OCI-LY3 (cell line): ENCODE data around the gene CYBC1.

ENCODE experiments used
- H2AFZ ChIP-seq: fragments of 200-600, 300-600 bp; shearing (Covaris generic); 2 replicates; pipeline ENCODE4 v1.6.0; 2014; ENCODE audit warnings: antibody characterized with exemption, low read depth, low read length
- H3K27ac ChIP-seq: fragments of 200-600, 300-600 bp; sonication (generic); 2 replicates; pipeline ENCODE4 v1.5.1; 2014; ENCODE audit warnings: mild to moderate bottlenecking, low read length, moderate library complexity, mixed read lengths
- H3K27me3 ChIP-seq: fragments of 200-600, 300-600 bp; sonication (generic); 2 replicates; pipeline ENCODE4 v1.6.1; 2014; ENCODE audit warnings: low read depth, low read length, mixed read lengths
- H3K36me3 ChIP-seq: fragments of 200-600, 300-600 bp; sonication (generic); replicated peaks from 2 replicates; pipeline ENCODE3; 2014; ENCODE audit warnings: low read depth, low read length, mixed read lengths
- H3K4me1 ChIP-seq: fragments of 300-600, 200-600 bp; sonication (generic); 2 replicates; pipeline ENCODE4 v1.6.1; 2014; ENCODE audit warnings: low read length, mixed read lengths
- H3K4me2 ChIP-seq: fragments of 200-600, 300-600 bp; sonication (generic); 2 replicates; pipeline ENCODE4 v1.6.1; 2014; ENCODE audit warnings: low read length, mixed read lengths
- H3K4me3 ChIP-seq: fragments of 300-600, 200-600 bp; sonication (generic); 2 replicates; pipeline ENCODE4 v1.5.1; 2014; ENCODE audit warnings: antibody characterized with exemption, mild to moderate bottlenecking, low read length, moderate library complexity
- H3K79me2 ChIP-seq: fragments of 300-600, 200-600 bp; shearing (Covaris generic); 2 replicates; pipeline ENCODE4 v1.6.1; 2014; ENCODE audit warnings: mild to moderate bottlenecking, low read length, mixed read lengths
- H3K9ac ChIP-seq: fragments of 300-600, 200-600 bp; shearing (Covaris generic); 2 replicates; pipeline ENCODE4 v1.6.0; 2014; ENCODE audit warnings: mild to moderate bottlenecking, low read length, moderate library complexity
- H3K9me3 ChIP-seq: fragments of 200-600, 300-600 bp; shearing (Covaris generic); 2 replicates; pipeline ENCODE4 v1.6.1; 2014; ENCODE audit warnings: low read length, mixed read lengths; ENCODE audit not compliant: insufficient read depth
- H4K20me1 ChIP-seq: fragments of 200-600, 300-600 bp; sonication (generic); 2 replicates; pipeline ENCODE4 v1.6.1; 2016; ENCODE audit warnings: low read length, mixed read lengths; ENCODE audit not compliant: insufficient read depth
- EZH2phosphoT487 ChIP-seq: fragments of 200-600 bp; shearing (Covaris generic); IDR thresholded peaks from 2 replicates; pipeline ENCODE4 v1.6.1; 2018; ENCODE audit warnings: antibody characterized with exemption, mixed run types, low read depth
- TF ChIP-seq, protein P1 (sequence below): fragments of 200-600, 300-600 bp; sonication (generic); IDR thresholded peaks from 2 replicates; pipeline ENCODE4 v1.5.1; 2014; ENCODE audit warnings: antibody characterized with exemption, low read length, low read depth

Gene CYBC1

DNA sequence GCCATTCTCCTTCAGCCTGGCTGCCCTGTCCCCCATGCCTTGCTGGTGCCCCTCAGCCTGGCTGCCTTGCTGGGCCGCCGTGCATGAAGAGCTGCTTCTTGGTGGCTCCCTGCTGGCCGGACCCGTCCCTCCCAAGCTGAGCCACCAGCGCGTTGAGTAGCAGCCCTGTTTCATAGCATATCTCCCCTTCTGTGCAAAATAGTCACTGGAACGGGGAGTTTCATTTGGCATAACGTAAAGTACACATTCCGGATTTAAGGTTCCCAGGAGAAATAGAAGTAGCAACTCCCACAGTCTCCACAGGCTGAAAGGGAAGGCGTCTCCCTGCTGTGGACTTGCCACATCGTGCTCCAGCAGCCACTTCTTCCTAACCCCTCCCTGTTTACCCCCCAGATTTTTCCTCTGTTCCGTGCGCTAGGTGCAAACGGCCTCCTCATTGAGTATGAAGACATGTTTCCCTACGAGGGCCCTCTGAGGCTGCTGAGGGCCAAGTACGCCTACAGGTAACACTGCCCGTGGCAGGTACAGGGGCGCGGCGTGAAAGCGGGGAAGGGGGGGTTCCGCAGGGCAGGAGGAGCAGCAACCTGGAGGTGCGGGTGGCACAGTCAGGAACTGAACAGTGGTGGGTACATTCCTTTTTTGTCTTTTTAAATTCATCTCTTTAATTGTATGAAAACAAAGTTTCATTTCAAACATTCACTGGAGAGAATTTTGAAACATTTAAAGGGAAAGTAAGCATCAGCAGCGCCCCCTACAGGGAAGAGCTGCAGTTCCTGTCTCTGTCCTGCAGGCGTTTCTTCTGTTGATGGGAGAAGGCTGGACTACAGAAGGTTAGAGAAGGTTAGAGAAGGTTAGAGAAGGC, 26.3 kb downstream of the CYBC1 start:
- no peaks in the 10 kb centered on the region for H3K27me3 ChIP-seq
- peaks cover 5% of the 10 kb centered on the region for H3K4me1 ChIP-seq
- H3K4me2 ChIP-seq = no peak overlapping the region
- no peak overlapping the region for H2AFZ ChIP-seq
- peaks cover 12% of the 10 kb centered on the region for H3K36me3 ChIP-seq
- no peak overlapping the region for H3K4me3 ChIP-seq
- H3K9me3 ChIP-seq = no peaks in the 10 kb centered on the region
- TF ChIP-seq, protein P1, sequence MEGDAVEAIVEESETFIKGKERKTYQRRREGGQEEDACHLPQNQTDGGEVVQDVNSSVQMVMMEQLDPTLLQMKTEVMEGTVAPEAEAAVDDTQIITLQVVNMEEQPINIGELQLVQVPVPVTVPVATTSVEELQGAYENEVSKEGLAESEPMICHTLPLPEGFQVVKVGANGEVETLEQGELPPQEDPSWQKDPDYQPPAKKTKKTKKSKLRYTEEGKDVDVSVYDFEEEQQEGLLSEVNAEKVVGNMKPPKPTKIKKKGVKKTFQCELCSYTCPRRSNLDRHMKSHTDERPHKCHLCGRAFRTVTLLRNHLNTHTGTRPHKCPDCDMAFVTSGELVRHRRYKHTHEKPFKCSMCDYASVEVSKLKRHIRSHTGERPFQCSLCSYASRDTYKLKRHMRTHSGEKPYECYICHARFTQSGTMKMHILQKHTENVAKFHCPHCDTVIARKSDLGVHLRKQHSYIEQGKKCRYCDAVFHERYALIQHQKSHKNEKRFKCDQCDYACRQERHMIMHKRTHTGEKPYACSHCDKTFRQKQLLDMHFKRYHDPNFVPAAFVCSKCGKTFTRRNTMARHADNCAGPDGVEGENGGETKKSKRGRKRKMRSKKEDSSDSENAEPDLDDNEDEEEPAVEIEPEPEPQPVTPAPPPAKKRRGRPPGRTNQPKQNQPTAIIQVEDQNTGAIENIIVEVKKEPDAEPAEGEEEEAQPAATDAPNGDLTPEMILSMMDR = peak; percentile 84
- TF ChIP-seq EZH2phosphoT487 = no peak
- H3K79me2 ChIP-seq = no peaks in the 10 kb centered on the region
- H3K9ac ChIP-seq = no peak overlapping the region
- H3K27ac ChIP-seq = no peak overlapping the region
- no peaks in the 10 kb centered on the region for H4K20me1 ChIP-seq

DNA sequence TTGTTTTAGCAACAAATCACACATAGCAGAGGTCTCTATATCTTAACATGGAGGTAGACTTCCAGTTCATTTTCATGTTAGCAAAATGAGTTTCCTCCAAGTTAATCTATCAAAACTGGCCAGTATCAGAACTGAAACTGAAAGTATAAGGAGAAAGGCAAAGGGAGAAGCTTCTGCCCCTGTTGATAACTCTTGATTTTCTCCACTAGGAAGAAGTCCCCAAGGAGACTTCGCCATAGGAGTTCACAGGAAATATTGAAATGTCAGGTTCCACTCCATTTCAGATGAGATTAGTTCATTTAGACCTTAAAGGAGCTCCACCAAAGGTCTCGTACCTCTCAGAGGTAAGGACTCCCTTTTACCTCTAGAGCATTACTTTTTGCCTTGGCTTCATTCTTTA, 31.0 kb downstream of the CYBC1 start:
- Histone ChIP-seq H3K79me2 (no peaks in the 10 kb centered on the region), H3K4me3 (peak overlapping the region; percentile 90), H3K27ac (no peak overlapping the region), H3K27me3 (no peaks in the 10 kb centered on the region), H4K20me1 (peaks cover 14% of the 10 kb centered on the region), H3K4me2 (peak overlapping the region; percentile 98), H2AFZ (no peak overlapping the region), H3K4me1 (peaks cover 14% of the 10 kb centered on the region), H3K9me3 (no peaks in the 10 kb centered on the region), H3K36me3 (peaks cover 12% of the 10 kb centered on the region), H3K9ac (peak overlapping the region; percentile 66; the same call in 1 of the 2 replicates)
- TF ChIP-seq, protein P1 = no peak
- TF ChIP-seq EZH2phosphoT487 = no peak

DNA sequence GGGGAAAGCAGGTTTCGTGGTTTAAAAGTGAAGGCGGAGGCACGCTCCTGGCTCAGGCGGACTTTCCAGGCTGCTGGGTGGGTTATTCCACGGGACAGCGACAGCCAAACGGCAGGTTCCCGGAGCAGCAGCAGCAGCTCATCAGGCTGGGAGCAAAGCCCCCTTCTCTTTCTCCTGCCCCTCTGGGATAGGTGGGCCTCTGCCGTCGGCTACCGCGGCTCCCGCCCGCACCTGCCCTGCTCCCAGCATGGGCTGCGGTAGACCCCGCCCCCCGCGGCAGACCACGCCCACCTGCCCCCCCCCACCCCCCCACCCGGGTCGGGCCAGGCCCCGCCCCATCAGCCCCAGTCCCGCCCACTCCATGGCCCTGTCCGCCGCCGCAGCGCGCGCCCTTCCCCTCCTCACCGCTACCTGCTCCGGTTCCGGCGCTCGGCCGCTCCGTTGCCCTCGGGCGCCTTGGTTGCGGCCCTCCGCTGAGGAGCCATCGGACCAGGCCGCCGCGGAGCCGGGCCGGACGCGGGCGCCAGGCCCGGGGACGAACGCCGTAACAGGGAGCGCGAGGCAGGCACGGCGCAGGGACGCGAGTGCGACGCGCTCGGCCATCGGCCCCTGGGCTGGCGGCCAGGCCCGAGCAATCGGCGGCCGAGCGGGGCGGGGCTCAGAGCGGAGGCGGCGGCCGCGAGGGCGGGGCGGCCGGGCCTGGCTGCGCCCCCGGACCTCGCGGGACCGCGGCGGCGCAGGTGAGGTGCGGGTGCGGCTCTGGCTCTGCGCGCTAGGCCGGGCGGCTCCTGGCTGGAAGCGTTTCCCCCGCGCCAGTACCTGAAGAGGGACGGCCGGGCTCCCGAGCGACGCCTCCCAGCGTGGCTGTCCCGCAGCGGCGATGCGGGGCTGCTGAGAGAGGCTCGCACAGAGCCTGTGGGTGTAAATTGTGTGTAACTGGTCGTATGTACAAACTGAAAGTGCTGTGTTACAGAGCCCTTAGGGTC, 32.3 kb downstream of the CYBC1 start, which contains the start of the genes HEXD and OGFOD3:
Gene HEXD (plus strand): TSS at position 347 of the 986 bp plus-strand sequence. CDS start 1,453 bp downstream, outside the sequence.
Gene OGFOD3 (minus strand): TSS at position 586 of the 986 bp plus-strand sequence. CDS start 101 bp downstream, at position 485.
- Histone ChIP-seq H3K4me2 (peak within 1 kb of the TSS; percentile 98), H3K4me1 (peaks cover 14% of the 10 kb centered on the region), H3K9ac (peak within 1 kb of the TSS; percentile 79), H4K20me1 (peaks cover 14% of the 10 kb centered on the region), H3K79me2 (no peaks in the 10 kb centered on the region), H2AFZ (peak within 1 kb of the TSS; percentile 68; the same call in 1 of the 2 replicates), H3K27ac (peak within 1 kb of the TSS; percentile 68), H3K27me3 (no peaks in the 10 kb centered on the region), H3K4me3 (peak within 1 kb of the TSS; percentile 90), H3K9me3 (no peaks in the 10 kb centered on the region), H3K36me3 (peaks cover 12% of the 10 kb centered on the region)
- TF ChIP-seq EZH2phosphoT487 = no peak
- TF ChIP-seq, protein P1 = no peak
